GM04504 (cell line): ENCODE measurements around the gene TMEM125.

Experiments used
- DNase-seq: peaks from one replicate; pipeline ENCODE4 v3.0.0-alpha.2; 2012; ENCODE audit warnings: low read depth

TMEM125 gene

GRCh38 chr1:43269627-43270375 is at the start of gene TMEM125:
TMEM125 (plus strand) TSS chr1:43269983; CDS start chr1:43272723, 2,740 bp downstream.
- no peak for DNase-seq

GRCh38 chr1:43220905-43221778 is 48.6 kb upstream of the TMEM125 start:
- DNase-seq, result no peak

- DNase-seq, result no peak
These were observed 48.0 kb upstream of the TMEM125 start for GRCh38 chr1:43221797-43222196.

- no peak for DNase-seq
These were observed 46.9 kb upstream of the TMEM125 start for GRCh38 chr1:43222879-43223278.

GRCh38 chr1:43225168-43225567 is 44.6 kb upstream of the TMEM125 start:
- DNase-seq, result no peak

GRCh38 chr1:43227143-43227764 is 42.5 kb upstream of the TMEM125 start:
- DNase-seq, result peak; percentile 32

- DNase-seq, result no peak
These were observed 39.7 kb upstream of the TMEM125 start for GRCh38 chr1:43229826-43230780.

- peak; percentile 27 for DNase-seq
These were observed 37.7 kb upstream of the TMEM125 start for GRCh38 chr1:43232074-43232473.

GRCh38 chr1:43232482-43232881 is 37.3 kb upstream of the TMEM125 start:
- no peak for DNase-seq

- no peak for DNase-seq
These were observed 36.2 kb upstream of the TMEM125 start for GRCh38 chr1:43233631-43234030.

- no peak for DNase-seq
These were observed 35.5 kb upstream of the TMEM125 start for GRCh38 chr1:43234267-43234666.

GRCh38 chr1:43235040-43235439 is 34.7 kb upstream of the TMEM125 start:
- no peak for DNase-seq

- DNase-seq, result no peak
These were observed 34.2 kb upstream of the TMEM125 start for GRCh38 chr1:43235451-43236121.

GRCh38 chr1:43237121-43237520 is 32.7 kb upstream of the TMEM125 start:
- no peak for DNase-seq

GRCh38 chr1:43238085-43238484 is 31.7 kb upstream of the TMEM125 start:
- peak; percentile 32 for DNase-seq

- DNase-seq, result no peak
These were observed 30.8 kb upstream of the TMEM125 start for GRCh38 chr1:43238991-43239469.

GRCh38 chr1:43239484-43239883 is 30.3 kb upstream of the TMEM125 start:
- no peak for DNase-seq

- DNase-seq, result no peak
These were observed 28.4 kb upstream of the TMEM125 start for GRCh38 chr1:43241413-43241836.

GRCh38 chr1:43243299-43243698 is 26.5 kb upstream of the TMEM125 start:
- DNase-seq, result no peak

GRCh38 chr1:43246466-43247213 is 23.1 kb upstream of the TMEM125 start:
- DNase-seq, result no peak
